GM21515 (cell line): ENCODE data around the gene RNF113B.

Experiments used
- ATAC-seq: cut with Tn5 transposase; IDR thresholded peaks from one replicate; pipeline ENCODE4 v1.9.1; 2021; ENCODE audit not compliant: unreplicated experiment

RNF113B gene

DNA sequence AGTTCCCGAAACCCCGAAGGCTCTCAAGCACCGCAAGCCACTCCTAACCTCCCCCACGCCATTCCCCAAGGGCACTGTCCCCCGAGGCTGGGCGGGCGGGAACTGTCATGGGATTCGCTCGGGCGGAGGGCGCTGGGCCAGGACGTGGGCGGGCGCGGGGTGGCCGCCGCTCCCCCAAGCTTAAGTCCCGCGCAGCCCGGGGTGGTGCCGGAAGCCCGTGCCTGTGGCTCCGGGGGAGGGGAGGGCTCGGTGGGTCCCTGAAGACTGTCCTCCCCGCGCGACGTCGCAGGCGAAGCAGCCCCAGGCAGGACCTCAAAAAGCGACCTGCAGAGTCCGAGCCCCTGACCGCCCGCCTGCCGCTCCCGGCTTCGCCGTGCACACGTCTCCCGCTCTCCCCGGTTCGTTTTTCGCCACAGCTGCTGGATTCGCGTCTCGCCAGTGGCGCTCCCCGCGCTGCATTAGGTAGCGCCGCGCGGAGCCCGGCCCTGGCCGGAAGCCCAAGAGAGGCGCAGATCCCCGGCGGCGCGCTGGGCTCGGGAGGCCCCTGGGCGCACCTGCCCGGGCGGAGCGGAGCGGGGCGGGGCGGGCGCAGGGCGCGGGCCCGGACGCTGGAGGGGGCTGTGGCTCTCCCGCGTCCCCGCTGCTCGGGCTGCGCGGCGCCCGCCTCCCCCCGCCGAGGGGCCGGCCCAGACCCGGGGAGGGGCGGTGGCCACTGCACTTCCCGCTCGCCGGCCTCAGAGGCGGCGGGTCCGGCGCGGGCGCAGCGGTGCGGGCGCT lies 34.5 kb downstream of the RNF113B start, which contains the start of gene FARP1:
TSS of gene FARP1 (plus strand) at position 715 of the 777 bp plus-strand sequence. CDS start 70,149 bp downstream, outside the sequence.
- peak; percentile 75 for ATAC-seq

DNA sequence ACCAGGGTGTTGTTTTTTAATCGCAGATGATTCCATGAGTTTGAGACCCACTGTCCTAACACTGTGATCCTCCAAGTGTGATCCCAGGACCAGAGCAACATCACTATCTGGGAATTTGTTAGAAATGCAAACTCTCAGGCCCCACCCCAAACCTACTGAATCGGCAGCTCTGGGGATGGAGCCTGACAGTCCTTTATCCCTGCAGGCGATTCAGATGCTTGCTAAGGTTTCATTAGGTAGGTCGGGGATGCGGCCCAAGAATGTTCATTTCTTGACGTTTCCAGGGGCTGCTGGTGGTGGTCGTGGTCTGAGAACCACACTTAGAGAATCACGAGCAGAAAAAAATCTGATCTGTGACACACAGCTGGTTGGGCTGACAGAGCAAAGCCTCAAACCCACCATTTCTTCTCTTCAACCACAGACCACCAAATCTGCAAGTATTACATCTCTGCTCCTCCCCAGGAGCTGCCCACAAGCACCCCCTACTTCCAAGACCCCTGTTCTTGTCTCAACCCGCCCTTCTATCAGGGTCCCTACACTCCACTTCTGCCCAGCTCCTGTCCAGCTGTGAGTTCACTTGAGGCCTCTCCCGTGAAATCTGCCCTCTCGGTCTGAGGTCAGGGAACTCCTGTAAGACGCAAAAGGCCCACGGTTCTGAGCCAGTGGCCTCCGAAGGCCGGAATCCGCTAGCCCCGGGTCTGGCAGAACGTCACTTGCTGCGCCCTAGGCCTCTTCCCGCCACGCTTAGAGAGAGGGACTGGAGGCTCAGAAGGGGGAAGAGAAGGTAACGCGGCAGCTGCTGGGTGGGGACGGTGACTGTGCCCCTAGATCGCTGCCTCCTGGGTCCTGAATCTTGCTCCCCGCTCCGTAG lies 35.3 kb downstream of the RNF113B start:
- peak; percentile 7 for ATAC-seq

DNA sequence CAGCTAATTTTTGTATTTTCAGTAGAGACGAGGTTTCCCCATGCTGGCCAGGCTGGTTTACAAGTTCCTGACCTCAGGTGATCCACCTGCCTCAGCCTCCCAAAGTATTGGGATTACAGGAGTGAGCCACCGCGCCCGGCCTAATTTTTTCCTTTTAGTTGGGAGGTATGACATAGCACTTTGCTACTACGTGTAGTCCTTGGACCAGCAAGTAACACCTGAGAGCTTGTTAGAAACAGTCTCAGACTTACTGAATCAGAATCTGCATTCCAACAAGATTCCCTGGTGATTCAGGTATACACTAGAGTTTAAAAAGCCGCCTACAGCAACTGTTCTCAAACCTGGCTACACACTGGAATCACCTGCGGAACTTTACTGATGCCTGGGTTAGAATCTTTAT lies 36.0 kb downstream of the RNF113B start:
- no peak for ATAC-seq

DNA sequence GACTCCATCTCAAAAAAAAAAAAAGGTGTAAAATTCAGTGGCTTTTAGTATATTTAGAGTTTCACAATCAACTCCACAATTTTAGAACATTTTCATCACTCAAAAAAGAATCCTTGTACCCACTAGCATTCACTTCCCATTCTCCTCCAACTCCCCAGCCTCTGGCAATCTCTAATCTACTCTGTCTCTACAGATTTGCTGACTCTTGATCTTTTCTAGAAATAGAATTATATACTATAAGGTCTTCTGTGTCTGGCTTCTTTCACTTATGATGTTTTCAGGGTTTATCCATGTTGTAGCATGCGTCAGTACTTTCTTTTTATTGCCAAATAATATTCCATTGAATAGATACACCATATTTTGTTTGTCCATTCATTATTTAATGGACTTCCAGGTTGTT lies 42.2 kb downstream of the RNF113B start:
- no peak for ATAC-seq

DNA sequence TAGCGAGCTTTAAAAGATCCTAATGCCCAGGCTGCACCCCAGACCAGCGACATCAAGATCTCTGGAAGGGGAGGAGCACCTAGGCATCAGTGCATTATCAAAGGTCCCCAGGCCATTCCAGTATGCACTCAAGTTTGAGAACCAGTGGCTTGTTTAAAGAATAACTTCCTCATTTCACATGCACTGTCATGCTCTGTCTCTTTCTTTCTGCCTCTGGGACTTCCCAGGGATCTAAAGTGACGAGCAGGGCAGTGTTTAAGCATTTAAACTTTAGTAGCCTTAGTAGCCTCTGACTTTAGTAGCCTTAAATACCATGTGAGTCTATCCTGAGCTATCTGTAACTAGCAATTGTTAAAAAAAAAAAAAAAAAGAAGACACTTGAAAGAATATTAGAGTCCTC lies 43.1 kb downstream of the RNF113B start:
- peak; percentile 61 for ATAC-seq

DNA sequence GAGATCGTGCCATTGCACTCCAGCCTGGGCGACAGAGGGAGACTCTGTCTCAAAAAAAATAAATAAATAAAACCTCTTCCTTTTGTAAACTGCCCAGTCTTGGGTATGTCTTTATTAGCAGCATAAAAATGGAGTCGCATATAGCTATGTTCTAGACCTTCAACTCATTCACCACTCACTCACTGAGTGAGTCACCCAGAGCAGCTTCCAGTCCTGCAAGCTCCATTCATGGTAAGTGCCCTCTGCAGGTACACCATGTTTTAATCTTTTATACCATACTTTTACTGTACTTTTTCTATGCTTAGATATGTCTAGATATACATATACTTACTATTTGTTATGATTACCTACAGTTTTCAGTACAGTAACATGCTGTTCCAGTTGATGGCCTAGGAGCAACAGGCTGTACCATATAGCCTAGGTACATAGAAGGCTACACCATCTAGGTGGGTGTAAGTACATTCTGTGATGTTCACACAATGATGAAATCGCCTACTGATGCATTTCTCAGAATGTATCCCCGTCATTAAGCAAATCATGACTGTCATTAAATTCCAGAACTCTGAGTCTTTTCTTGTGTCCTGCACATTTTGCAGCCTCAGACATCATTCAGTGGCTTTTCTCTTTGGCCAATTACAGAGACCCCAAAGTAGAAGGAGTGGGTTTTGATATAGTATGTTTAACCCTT lies 47.9 kb downstream of the RNF113B start:
- ATAC-seq: no peak
